Endothelial cell of umbilical vein (primary cell): ENCODE results near the gene ITGA5. TPM values are rescaled to one million over a fixed set of nuclear protein-coding genes. Genes with fewer than 3 reads are reported as not detected.

Experiments
- BruUV-seq: library from RNA; stranded (reverse); fragments of 400-500 nt; replicated peaks from 2 replicates; lab custom pipeline; 2021; lab: Mats Ljungman, UMichigan
- CTCF ChIA-PET: fragments of 300-600, 350-600 bp; sonication (Branson Sonifier 250); formaldehyde crosslinking; loops from one replicate; lab custom pipeline; 2021; ENCODE audit warnings: antibody characterized with exemption, inconsistent platforms; lab: Charles Lee
- POLR2A ChIA-PET: fragments of 300-600, 350-600 bp; sonication (Branson Sonifier 250); formaldehyde crosslinking; loops from one replicate; lab custom pipeline; 2021; ENCODE audit warnings: antibody characterized with exemption, inconsistent platforms; lab: Charles Lee
- DNase-seq: peaks from one replicate; pipeline ENCODE4 v3.0.0-alpha.2; 2011; ENCODE audit warnings: low read depth, low spot score
- FAIRE-seq: peaks from 2 replicates; lab custom pipeline; 2011; peaks lifted over from hg19 to GRCh38; lab: Jason Lieb, UNC
- H2AFZ ChIP-seq: 2 replicates; pipeline ENCODE4 v1.6.0; 2012; ENCODE audit warnings: low read depth, low read length, control low read depth, inconsistent platforms
- H3K27ac ChIP-seq: 2 replicates; pipeline ENCODE4 v1.5.1; 2011; ENCODE audit warnings: low read depth, mild to moderate bottlenecking, control low read depth, low read length, moderate library complexity; ENCODE audit not compliant: insufficient read depth
- H3K27me3 ChIP-seq, 2 experiments: 2 replicates each; pipeline versions ENCODE4 v1.6.0 to v1.6.1; 2011; ENCODE audit warnings: low read length in 2 of 2, mixed read lengths in 1 of 2; ENCODE audit not compliant: control insufficient read depth in 2 of 2, insufficient read depth in 2 of 2
- H3K36me3 ChIP-seq, 2 experiments: 2 replicates in 1 of 2; 3 replicates in 1 of 2; pipeline ENCODE4 v1.5.1; 2011; ENCODE audit warnings: low read length in 2 of 2, mild to moderate bottlenecking in 1 of 2, moderate library complexity in 1 of 2; ENCODE audit not compliant: control insufficient read depth in 2 of 2, insufficient read depth in 2 of 2; ENCODE audit errors: extremely low read depth in 1 of 2
- H3K4me1 ChIP-seq: 3 replicates; pipeline ENCODE4 v1.5.1; 2011; ENCODE audit warnings: mild to moderate bottlenecking, low read length; ENCODE audit not compliant: control insufficient read depth, insufficient read depth; ENCODE audit errors: extremely low read depth
- H3K4me2 ChIP-seq: 2 replicates; pipeline ENCODE4 v1.6.1; 2011; ENCODE audit warnings: low read length, control low read depth, mixed read lengths; ENCODE audit not compliant: insufficient read depth
- H3K4me3 ChIP-seq, 3 experiments: fragments of 200-600 bp in 1 of 3; sonication (generic), shearing (Covaris generic) in 1 of 3; replicated peaks in 1 of 3; 2 replicates each; pipeline ENCODE4 v1.5.1; 2011 to 2016; ENCODE audit warnings: control low read depth in 3 of 3, low read length in 3 of 3, mild to moderate bottlenecking in 2 of 3, inconsistent platforms in 1 of 3, low read depth in 1 of 3, moderate library complexity in 1 of 3; ENCODE audit not compliant: insufficient read depth in 1 of 3
- H3K79me2 ChIP-seq: 2 replicates; pipeline ENCODE4 v1.6.0; 2012; ENCODE audit warnings: low read length, inconsistent platforms; ENCODE audit not compliant: control insufficient read depth, insufficient read depth
- H3K9ac ChIP-seq: replicated peaks from 2 replicates; pipeline ENCODE3; 2011; ENCODE audit warnings: low read length, control low read depth; ENCODE audit not compliant: insufficient read depth; ENCODE audit errors: extremely low read depth
- H3K9me1 ChIP-seq: replicated peaks from 3 replicates; pipeline ENCODE4 v1.6.0; 2011; ENCODE audit warnings: mild to moderate bottlenecking, low read length; ENCODE audit not compliant: control insufficient read depth, insufficient read depth; ENCODE audit errors: extremely low read depth
- H3K9me3 ChIP-seq: replicated peaks from 2 replicates; pipeline ENCODE4 v1.5.1; 2012; ENCODE audit warnings: low read length, inconsistent platforms; ENCODE audit not compliant: control insufficient read depth, insufficient read depth
- H4K20me1 ChIP-seq: replicated peaks from 2 replicates; pipeline ENCODE3; 2011; ENCODE audit warnings: mild to moderate bottlenecking, low read length; ENCODE audit not compliant: control insufficient read depth, insufficient read depth; ENCODE audit errors: extremely low read depth
- EZH2 ChIP-seq: IDR thresholded peaks from 2 replicates; pipeline ENCODE4 v1.6.1; 2012; ENCODE audit warnings: borderline replicate concordance, low read depth, mild to moderate bottlenecking, moderate library complexity, low read length, inconsistent platforms; ENCODE audit not compliant: severe bottlenecking
- FOS ChIP-seq: IDR thresholded peaks from 2 replicates; pipeline ENCODE4 v1.6.1; 2011; ENCODE audit warnings: mild to moderate bottlenecking, low read length, moderate library complexity, borderline replicate concordance; ENCODE audit not compliant: insufficient read depth
- MAX ChIP-seq: IDR thresholded peaks from 2 replicates; pipeline ENCODE4 v1.6.1; 2011; ENCODE audit not compliant: insufficient read depth, insufficient read length
- POLR2A ChIP-seq: IDR thresholded peaks from 2 replicates; pipeline ENCODE4 v1.6.1; 2012; ENCODE audit warnings: low read depth, mild to moderate bottlenecking, control low read depth, low read length
- dilution Hi-C: fragments of 300-500 bp; cut with MboI; formaldehyde crosslinking; loops from one replicate; pipeline ENCODE4 v1.15.0; 2019; ENCODE audit warnings: low sequenced_read_pairs; ENCODE audit not compliant: extremely low pct_ligation_motif_present
- intact Hi-C: fragments of 100-400 bp; cut with micrococcal nuclease; formaldehyde crosslinking; loops from one replicate; pipeline ENCODE4 v1.10.0; 2022
- polyA plus RNA-seq, 4 experiments: library from polyadenylated mRNA; depleted of rRNA in 3 of 4; stranded (reverse) in 3 of 4; unstranded in 1 of 4; fragments of >200 nt; gene quantifications; 2 replicates each; pipeline versions ENCODE4 v1.2.1 to v1.2.3, GENCODE V29; 2011 to 2012; ENCODE audit warnings: missing spikeins in 1 of 4
- total RNA-seq: library from RNA; stranded (reverse); gene quantifications from 2 replicates; pipeline ENCODE4 v1.2.3, GENCODE V29; 2021

Gene ITGA5
- total and polyA plus RNA-seq, 2 donors (not counting 3 experiments of a cell fraction or from before 2014, with no cell fraction given) = 657 to 938 TPM

- ChIA-PET POLR2A (interaction anchor here (1.1 to 1.3 kb wide), 3 partner anchors 12 to 77 kb away, joined by 5 to 11 read pairs (median 7); partner anchors contain the start of genes CBX5, COPZ1 and HNRNPA1), CTCF (interaction anchor here (0.8 to 7.8 kb wide), 12 partner anchors 8 to 374 kb away, joined by 3 to 61 read pairs (median 12); partner anchors contain the start of genes CBX5, COPZ1, HNRNPA1 and HOXC10)
- Histone ChIP-seq H3K4me1 (peaks cover 27% of the 10 kb centered on the region), H3K4me3 (peak overlapping the region; percentile 27 to 69 (median 69)), H3K36me3 (no peaks in the 10 kb centered on the region), H3K27ac (peak overlapping the region; percentile 73), H2AFZ (peak overlapping the region; percentile 87), H3K9me1 (no peaks in the 10 kb centered on the region), H3K79me2 (no peaks in the 10 kb centered on the region), H3K9me3 (no peaks in the 10 kb centered on the region), H3K9ac (peak overlapping the region; percentile 81), H4K20me1 (no peaks in the 10 kb centered on the region), H3K4me2 (peak overlapping the region; percentile 79), H3K27me3 (no peaks in the 10 kb centered on the region)
- intact Hi-C loops = loop anchor here (2.0 kb wide), 1 partner anchor 100 kb away; no protein-coding TSS in a partner anchor
- FAIRE-seq (no peak), DNase-seq (peak; percentile 47)
- dilution Hi-C loops = no loop called here
- TSS peak; percentile 40 for BruUV-seq
- TF ChIP-seq EZH2 (no peak), POLR2A (peak; percentile 16)
These were observed 60.7 kb downstream of the ITGA5 start for GRCh38 chr12:54358191-54358944.

- Histone ChIP-seq H3K9me1 (no peaks in the 10 kb centered on the region), H3K4me3 (no peak overlapping the region), H3K36me3 (no peaks in the 10 kb centered on the region), H3K79me2 (no peaks in the 10 kb centered on the region), H3K27ac (no peak overlapping the region), H3K4me2 (no peak overlapping the region), H2AFZ (no peak overlapping the region), H3K9ac (no peak overlapping the region), H4K20me1 (no peaks in the 10 kb centered on the region), H3K27me3 (no peaks in the 10 kb centered on the region), H3K9me3 (no peaks in the 10 kb centered on the region), H3K4me1 (peaks cover 27% of the 10 kb centered on the region)
- dilution Hi-C loops (no loop called here), intact Hi-C loops (loop anchor here (2.0 kb wide), 1 partner anchor 99 kb away; no protein-coding TSS in a partner anchor)
- no peak for FAIRE-seq
- no TSS peak for BruUV-seq
- DNase-seq = no peak
- ChIA-PET CTCF (interaction anchor here (1.2 to 7.8 kb wide), 5 partner anchors 22 to 106 kb away, joined by 3 to 61 read pairs (median 21); partner anchors contain the start of genes CBX5, COPZ1 and HNRNPA1), POLR2A (no interaction called here)
- TF ChIP-seq MAX (no peak), FOS (no peak)
These were observed 61.4 kb downstream of the ITGA5 start for GRCh38 chr12:54357506-54358190.
